ENCODE data around the gene SNRNP35.
"Not testable (repeated sequence)": the region's sequence is repeated elsewhere in the genome, so short reads cannot be mapped to it uniquely, and the experiment has no call there.

SNRNP35 gene

DNA sequence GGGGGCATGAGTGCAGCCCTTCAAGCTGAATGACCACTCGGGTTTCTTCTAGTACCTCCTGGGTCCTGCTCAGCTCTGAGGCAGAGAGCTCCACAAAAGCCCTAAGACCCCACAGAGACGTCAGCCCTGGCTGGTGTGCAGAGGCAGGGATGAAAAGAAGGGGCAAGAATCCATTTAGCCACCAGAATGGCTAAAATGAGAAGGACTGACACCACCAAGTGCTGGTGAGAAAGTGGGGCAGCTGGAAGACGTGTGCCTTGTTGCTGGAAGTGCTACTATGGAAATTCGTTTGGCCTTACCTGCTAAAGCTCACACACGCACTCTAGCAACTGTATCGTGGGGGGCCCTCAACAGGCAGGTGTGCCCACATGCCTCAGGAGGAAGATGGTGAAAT, 48.9 kb downstream of the SNRNP35 start:
- H3K4me2 ChIP-seq (ENCODE audit: low read length): no peak overlapping the region
- H3K4me3 ChIP-seq (ENCODE audit: low read depth, low read length): no peak overlapping the region
- H3K4me1 ChIP-seq: no peaks in the 10 kb centered on the region
- no peak overlapping the region for H2AFZ ChIP-seq
- no peaks in the 10 kb centered on the region for H3K27me3 ChIP-seq (ENCODE audit: control insufficient read depth, insufficient read depth, low read length)
- H3K79me2 ChIP-seq: peaks cover 14% of the 10 kb centered on the region
- no peak overlapping the region for H3K27ac ChIP-seq
- H3K9me3 ChIP-seq (ENCODE audit: control insufficient read depth, low read length): no peaks in the 10 kb centered on the region
- no peak overlapping the region for H3K9ac ChIP-seq
- H3K36me3 ChIP-seq (ENCODE audit: control insufficient read depth, insufficient read depth, low read length): no peaks in the 10 kb centered on the region
- TF ChIP-seq CTCF (IDR thresholded peaks at IDR 0.05): no peak

- no peak overlapping the region for H2AFZ ChIP-seq
- no peaks in the 10 kb centered on the region for H3K79me2 ChIP-seq
- no peak for TF ChIP-seq CTCF (IDR thresholded peaks at IDR 0.05)
- H3K36me3 ChIP-seq (ENCODE audit: control insufficient read depth, insufficient read depth, low read length): no peaks in the 10 kb centered on the region
- no peak overlapping the region for H3K4me3 ChIP-seq (ENCODE audit: low read depth, low read length)
- no peaks in the 10 kb centered on the region for H3K4me1 ChIP-seq
- no peak overlapping the region for H3K9ac ChIP-seq
- H3K27me3 ChIP-seq (ENCODE audit: control insufficient read depth, insufficient read depth, low read length): no peaks in the 10 kb centered on the region
- no peak overlapping the region for H3K4me2 ChIP-seq (ENCODE audit: low read length)
- H3K9me3 ChIP-seq (ENCODE audit: control insufficient read depth, low read length): no peaks in the 10 kb centered on the region
- H3K27ac ChIP-seq: no peak overlapping the region
Measured at GRCh38 chr12:123512838-123513665, 55.1 kb downstream of the SNRNP35 start.

- H3K4me3 ChIP-seq (ENCODE audit: low read depth, low read length): no peak overlapping the region
- H2AFZ ChIP-seq: no peak overlapping the region
- H3K9me3 ChIP-seq (ENCODE audit: control insufficient read depth, low read length): no peaks in the 10 kb centered on the region
- no peaks in the 10 kb centered on the region for H3K27me3 ChIP-seq (ENCODE audit: control insufficient read depth, insufficient read depth, low read length)
- H3K36me3 ChIP-seq (ENCODE audit: control insufficient read depth, insufficient read depth, low read length): no peaks in the 10 kb centered on the region
- H3K9ac ChIP-seq: no peak overlapping the region
- no peaks in the 10 kb centered on the region for H3K79me2 ChIP-seq
- TF ChIP-seq CTCF (IDR thresholded peaks at IDR 0.05): no peak
- H3K27ac ChIP-seq: no peak overlapping the region
- H3K4me1 ChIP-seq: no peaks in the 10 kb centered on the region
- H3K4me2 ChIP-seq (ENCODE audit: low read length): no peak overlapping the region
Measured at GRCh38 chr12:123513805-123514204, 55.9 kb downstream of the SNRNP35 start.

- not testable (repeated sequence) for H3K36me3 ChIP-seq (ENCODE audit: control insufficient read depth, insufficient read depth, low read length); H2AFZ ChIP-seq
Measured at GRCh38 chr12:123514582-123515221, 56.8 kb downstream of the SNRNP35 start.

GRCh38 chr12:123516216-123516780, 58.4 kb downstream of the SNRNP35 start:
- H3K79me2 ChIP-seq: no peaks in the 10 kb centered on the region
- H3K4me2 ChIP-seq (ENCODE audit: low read length): no peak overlapping the region
- H3K36me3 ChIP-seq (ENCODE audit: control insufficient read depth, insufficient read depth, low read length): no peaks in the 10 kb centered on the region
- no peak overlapping the region for H2AFZ ChIP-seq
- no peaks in the 10 kb centered on the region for H3K9me3 ChIP-seq (ENCODE audit: control insufficient read depth, low read length)
- no peak for TF ChIP-seq CTCF (IDR thresholded peaks at IDR 0.05)
- no peak overlapping the region for H3K9ac ChIP-seq
- no peaks in the 10 kb centered on the region for H3K4me1 ChIP-seq
- H3K27ac ChIP-seq: no peak overlapping the region
- H3K4me3 ChIP-seq (ENCODE audit: low read depth, low read length): no peak overlapping the region
- no peaks in the 10 kb centered on the region for H3K27me3 ChIP-seq (ENCODE audit: control insufficient read depth, insufficient read depth, low read length)

More at GRCh38 chr12:123514582-123515221, 56.8 kb downstream of the SNRNP35 start:
- not testable (repeated sequence) for H3K9me3 ChIP-seq (ENCODE audit: control insufficient read depth, low read length); H3K9ac ChIP-seq; H3K4me2 ChIP-seq (ENCODE audit: low read length); H3K4me3 ChIP-seq (ENCODE audit: low read depth, low read length); H3K4me1 ChIP-seq; H3K27ac ChIP-seq; H3K79me2 ChIP-seq; H3K27me3 ChIP-seq (ENCODE audit: control insufficient read depth, insufficient read depth, low read length)
